B cell (primary cell): ENCODE results near the gene STIM1. TPM values are rescaled to one million over a fixed set of nuclear protein-coding genes. Genes with fewer than 3 reads are reported as not detected.
"Not testable (repeated sequence)": the region's sequence is repeated elsewhere in the genome, so short reads cannot be mapped to it uniquely, and the experiment has no call there.

Experiments
- ATAC-seq: fragments of 200-7000 bp; cut with Tn5 transposase; one replicate; pipeline ENCODE4 v1.10.0; 2021; ENCODE audit warnings: low read depth, mild to moderate bottlenecking, moderate number of reproducible peaks, moderate library complexity
- CTCF ChIA-PET: fragments of 350-600 bp; sonication (Branson Sonifier 250); formaldehyde crosslinking; loops from one replicate; lab custom pipeline; 2021; ENCODE audit warnings: antibody characterized with exemption, inconsistent platforms; lab: Charles Lee
- POLR2A ChIA-PET: fragments of 350-600 bp; sonication (Branson Sonifier 250); formaldehyde crosslinking; loops from one replicate; lab custom pipeline; 2021; ENCODE audit warnings: antibody characterized with exemption; lab: Charles Lee
- DNase-seq: peaks from one replicate; pipeline ENCODE4 v3.0.0; 2013
- H2AFZ ChIP-seq: 2 replicates; pipeline ENCODE4 v1.6.1; 2012; ENCODE audit warnings: mild to moderate bottlenecking, low read depth, low read length; ENCODE audit not compliant: insufficient read depth, poor library complexity, severe bottlenecking
- H3K27ac ChIP-seq, 2 donors: 1 replicate in 1 of 2; 2 replicates in 1 of 2; pipeline ENCODE4 v1.5.1; 2012 to 2013; ENCODE audit warnings: low read length in 2 of 2, mild to moderate bottlenecking in 2 of 2, moderate library complexity in 1 of 2
- H3K27me3 ChIP-seq, 4 experiments: fragments of 200-600 bp in 1 of 4; sonication (generic) in 1 of 4; replicated peaks in 1 of 4; 1 replicate in 2 of 4; 2 replicates in 2 of 4; pipeline versions ENCODE4 v1.6.1 to v1.7.0; 2013 to 2016; ENCODE audit warnings: low read length in 3 of 4, mild to moderate bottlenecking in 2 of 4, mixed read lengths in 1 of 4, moderate library complexity in 1 of 4; ENCODE audit not compliant: insufficient read depth in 4 of 4, control insufficient read depth in 3 of 4; ENCODE audit errors: control extremely low read depth in 1 of 4
- H3K36me3 ChIP-seq, 2 experiments: replicated peaks in 1 of 2; 1 replicate in 1 of 2; 2 replicates in 1 of 2; pipeline versions ENCODE4 v1.6.1 to v1.7.1; 2013; ENCODE audit warnings: low read length in 1 of 2; ENCODE audit not compliant: insufficient read depth in 2 of 2, control insufficient read depth in 1 of 2; ENCODE audit errors: control extremely low read depth in 1 of 2, extremely low read depth in 1 of 2
- H3K4me1 ChIP-seq, 2 donors: fragments of 200-600 bp in 1 of 2; sonication (generic) in 1 of 2; 1 replicate in 1 of 2; 2 replicates in 1 of 2; pipeline versions ENCODE4 v1.5.1 to v1.6.1; 2013 to 2017; ENCODE audit warnings: low read length in 2 of 2; ENCODE audit not compliant: control insufficient read depth in 2 of 2, insufficient read depth in 2 of 2
- H3K4me2 ChIP-seq: replicated peaks from 2 replicates; pipeline ENCODE3; 2012; ENCODE audit warnings: mild to moderate bottlenecking, low read depth, low read length; ENCODE audit not compliant: poor library complexity, severe bottlenecking
- H3K4me3 ChIP-seq, 5 experiments: fragments of 200-600 bp in 1 of 5; sonication (generic) in 1 of 5; 1 replicate in 3 of 5; 2 replicates in 2 of 5; pipeline versions ENCODE4 v1.5.1 to v1.7.0; 2011 to 2016; ENCODE audit warnings: low read length in 4 of 5, mild to moderate bottlenecking in 4 of 5, low read depth in 2 of 5, control low read depth in 1 of 5, moderate library complexity in 1 of 5; ENCODE audit not compliant: insufficient read depth in 1 of 5; ENCODE audit errors: control extremely low read depth in 1 of 5, extremely low read depth in 1 of 5
- H3K79me2 ChIP-seq: fragments of 200-600 bp; sonication (generic); one replicate; pipeline ENCODE4 v1.6.0; 2016; ENCODE audit warnings: low read length; ENCODE audit not compliant: control insufficient read depth, insufficient read depth
- H3K9ac ChIP-seq: fragments of 200-600 bp; sonication (generic); 2 replicates; pipeline ENCODE4 v1.6.1; 2017; ENCODE audit warnings: mild to moderate bottlenecking, low read length, moderate library complexity
- H3K9me3 ChIP-seq, 3 donors: one replicate each; pipeline versions ENCODE4 v1.6.1 to v1.7.1; 2013; ENCODE audit warnings: low read length in 2 of 3; ENCODE audit not compliant: control insufficient read depth in 2 of 3, insufficient read depth in 1 of 3; ENCODE audit errors: control extremely low read depth in 1 of 3
- H4K20me1 ChIP-seq: 2 replicates; pipeline ENCODE4 v1.6.0; 2012; ENCODE audit warnings: mild to moderate bottlenecking, low read length; ENCODE audit not compliant: insufficient read depth, control insufficient read depth, poor library complexity, severe bottlenecking
- H3K27ac Mint-ChIP-seq: one replicate; pipeline ENCODE4 v1.8.0; 2021; ENCODE audit warnings: mixed read lengths
- H3K27me3 Mint-ChIP-seq: one replicate; pipeline ENCODE4 v1.8.0; 2021; ENCODE audit warnings: mixed read lengths
- H3K4me1 Mint-ChIP-seq: one replicate; pipeline ENCODE4 v1.8.0; 2021; ENCODE audit warnings: mixed read lengths
- H3K4me3 Mint-ChIP-seq: one replicate; pipeline ENCODE4 v1.8.0; 2021; ENCODE audit warnings: mixed read lengths
- H3K9me3 Mint-ChIP-seq: one replicate; pipeline ENCODE4 v1.8.0; 2022; ENCODE audit warnings: mixed read lengths; ENCODE audit not compliant: insufficient read depth
- CTCF ChIP-seq: fragments of 200-600 bp; IDR thresholded peaks from one replicate; pipeline ENCODE4 v1.8.0; 2022; ENCODE audit warnings: antibody characterized with exemption, mild to moderate bottlenecking
- EZH2 ChIP-seq: IDR thresholded peaks from 2 replicates; pipeline ENCODE4 v1.6.1; 2012; ENCODE audit warnings: borderline replicate concordance, low read depth, mild to moderate bottlenecking, moderate library complexity, low read length; ENCODE audit not compliant: insufficient read depth, poor library complexity, severe bottlenecking
- WGBS: methylation state at CpG from one replicate; pipeline ENCODE4 v1.1.5; 2013; ENCODE audit warnings: missing lambda C conversion rate; ENCODE audit not compliant: insufficient coverage; 5-methylcytosine and 5-hydroxymethylcytosine counted together
- intact Hi-C: fragments of 100-400 bp; cut with micrococcal nuclease; formaldehyde crosslinking; loops from one replicate; pipeline ENCODE4 v1.10.0; 2022
- polyA plus RNA-seq: library from polyadenylated mRNA; depleted of rRNA; stranded (reverse); fragments of >200 nt; gene quantifications from 2 replicates; pipeline ENCODE4 v1.2.3, GENCODE V29; 2012
- total RNA-seq, 2 donors: library from RNA; stranded (reverse); fragments of 120-200 nt in 1 of 2; gene quantifications; 1 replicate in 1 of 2; 2 replicates in 1 of 2; pipeline versions ENCODE4 v1.2.3 to v1.2.4, GENCODE V29; 2013 to 2022

STIM1 gene
- total and polyA plus RNA-seq, 2 donors (not counting 1 experiment from before 2014, with no cell fraction given): 59.4 to 76.7 TPM

GRCh38 chr11:4006946-4007680, 151.6 kb downstream of the STIM1 start:
- Histone ChIP-seq H3K9me3 (peaks cover 0 to 5% (median 0%) of the 10 kb centered on the region in 3 donors), H3K36me3 (no peaks in the 10 kb centered on the region), H3K9ac (no peak overlapping the region), H3K4me1 (no peaks in the 10 kb centered on the region), H4K20me1 (peaks cover 20% of the 10 kb centered on the region), H3K4me2 (no peak overlapping the region), H2AFZ (no peak overlapping the region), H3K79me2 (peaks cover 33% of the 10 kb centered on the region), H3K4me3 (no peak overlapping the region), H3K27ac (no peak overlapping the region), H3K27me3 (no peaks in the 10 kb centered on the region)
- ChIA-PET POLR2A (no interaction called here), CTCF (interaction anchor here (0.6 to 1.1 kb wide), 5 partner anchors 11 to 158 kb away, joined by 3 to 7 read pairs (median 3); no protein-coding TSS in a partner anchor)
- DNase-seq: no peak
- Mint-ChIP-seq H3K27ac (no peak overlapping the region), H3K27me3 (no peaks in the 10 kb centered on the region), H3K4me3 (no peak overlapping the region), H3K9me3 (no peaks in the 10 kb centered on the region), H3K4me1 (peaks cover 23% of the 10 kb centered on the region)
- no peak for TF ChIP-seq EZH2
- no peak for TF ChIP-seq CTCF
- intact Hi-C loops: no loop called here
- ATAC-seq: no peak
- WGBS: 83% methylated on average over 1 of the region's 3 CpGs

- no peaks in the 10 kb centered on the region for H3K9me3 Mint-ChIP-seq
- DNase-seq (no peak), ATAC-seq (no peak)
- no peak overlapping the region for H3K4me3 Mint-ChIP-seq
- no peaks in the 10 kb centered on the region for H3K4me1 ChIP-seq
- H3K4me2 ChIP-seq: no peak overlapping the region
- peaks cover 33% of the 10 kb centered on the region for H3K79me2 ChIP-seq
- H2AFZ ChIP-seq: no peak overlapping the region
- intact Hi-C loops: no loop called here
- ChIA-PET CTCF (interaction anchor here (0.9 to 1.1 kb wide), 2 partner anchors 12 to 159 kb away, joined by 3 read pairs; no protein-coding TSS in a partner anchor), POLR2A (no interaction called here)
- no peaks in the 10 kb centered on the region for H3K36me3 ChIP-seq
- peaks cover 32% of the 10 kb centered on the region for H3K4me1 Mint-ChIP-seq
- H3K27ac Mint-ChIP-seq: no peak overlapping the region
- H4K20me1 ChIP-seq: peaks cover 20% of the 10 kb centered on the region
- no peak overlapping the region for H3K27ac ChIP-seq
- no peaks in the 10 kb centered on the region for H3K27me3 Mint-ChIP-seq
- TF ChIP-seq EZH2 (no peak), CTCF (no peak)
- H3K4me3 ChIP-seq: no peak overlapping the region
- no peaks in the 10 kb centered on the region for H3K27me3 ChIP-seq
- no peak overlapping the region for H3K9ac ChIP-seq
- peaks cover 0 to 5% (median 0%) of the 10 kb centered on the region in 3 donors for H3K9me3 ChIP-seq
Observed at GRCh38 chr11:4008116-4008515, 152.7 kb downstream of the STIM1 start.

- H3K4me3 Mint-ChIP-seq, H3K9me3 Mint-ChIP-seq, DNase-seq, POLR2A ChIA-PET, H3K9ac ChIP-seq, H3K27me3 ChIP-seq, H3K36me3 ChIP-seq, H2AFZ ChIP-seq, H3K4me1 ChIP-seq, H3K27me3 Mint-ChIP-seq, H3K27ac Mint-ChIP-seq, H3K9me3 ChIP-seq, ATAC-seq, H3K27ac ChIP-seq, H3K4me2 ChIP-seq, H3K4me3 ChIP-seq: not testable (repeated sequence)
- peaks cover 53% of the 10 kb centered on the region for H3K4me1 Mint-ChIP-seq
- CTCF ChIA-PET: interaction anchor here (0.8 to 1.0 kb wide), 2 partner anchors 167 to 208 kb away, joined by 3 read pairs; no protein-coding TSS in a partner anchor
- intact Hi-C loops: loop anchor here (10.0 kb wide), 1 partner anchor 72 kb away; no protein-coding TSS in a partner anchor
- Histone ChIP-seq H4K20me1 (peaks cover 27% of the 10 kb centered on the region), H3K79me2 (peaks cover 50% of the 10 kb centered on the region)
- WGBS: 96% methylated on average over 9 of the region's 9 CpGs
Observed at GRCh38 chr11:4016602-4017001, 161.1 kb downstream of the STIM1 start.
